ENCODE data around the gene RPL22L1. TPM values are rescaled to one million over a fixed set of nuclear protein-coding genes. Genes with fewer than 3 reads are reported as not detected.

RPL22L1 gene
- total RNA-seq, 4 donors from 2014 or later: 23.1 to 169 (median 97.7) TPM

DNA sequence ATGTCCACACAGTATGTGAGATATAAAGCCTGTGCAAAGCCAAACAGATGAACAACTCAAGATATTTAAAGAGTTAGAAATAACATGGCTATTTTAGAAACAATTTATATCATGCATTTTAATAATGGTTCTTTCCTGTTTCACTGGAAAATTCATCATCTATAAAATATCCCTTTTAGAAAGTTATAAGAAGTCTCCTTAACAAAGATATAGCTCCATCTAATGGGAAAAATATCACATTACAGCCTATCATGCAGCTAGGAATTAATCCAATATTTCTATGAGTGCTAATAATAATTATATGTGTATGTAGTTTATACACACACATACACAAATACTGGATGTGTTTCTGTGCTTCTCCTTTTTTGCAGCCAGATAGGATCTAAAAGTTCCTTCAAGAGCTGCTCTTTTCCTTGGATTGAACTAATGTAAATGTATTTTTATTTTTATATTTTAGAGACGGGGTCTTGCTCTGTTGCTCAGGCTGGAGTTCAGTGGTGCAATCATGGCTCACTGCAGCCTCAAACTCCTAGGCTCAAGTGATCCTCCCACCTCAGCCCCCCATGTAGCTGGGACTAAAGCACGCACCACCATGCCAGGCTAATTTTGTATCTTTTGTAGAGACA, 21.6 kb downstream of the RPL22L1 start:
- H3K27ac ChIP-seq: no peak overlapping the region
- DNase-seq (ENCODE audit: low spot score in 2 of 2): no peak
- no peaks in the 10 kb centered on the region for H3K27me3 ChIP-seq
- no peaks in the 10 kb centered on the region for H3K4me1 ChIP-seq
- TF ChIP-seq EP300 (IDR thresholded peaks at IDR 0.05): no peak
- TF ChIP-seq POLR2A (IDR thresholded peaks at IDR 0.05): no peak
- TF ChIP-seq, protein P1, sequence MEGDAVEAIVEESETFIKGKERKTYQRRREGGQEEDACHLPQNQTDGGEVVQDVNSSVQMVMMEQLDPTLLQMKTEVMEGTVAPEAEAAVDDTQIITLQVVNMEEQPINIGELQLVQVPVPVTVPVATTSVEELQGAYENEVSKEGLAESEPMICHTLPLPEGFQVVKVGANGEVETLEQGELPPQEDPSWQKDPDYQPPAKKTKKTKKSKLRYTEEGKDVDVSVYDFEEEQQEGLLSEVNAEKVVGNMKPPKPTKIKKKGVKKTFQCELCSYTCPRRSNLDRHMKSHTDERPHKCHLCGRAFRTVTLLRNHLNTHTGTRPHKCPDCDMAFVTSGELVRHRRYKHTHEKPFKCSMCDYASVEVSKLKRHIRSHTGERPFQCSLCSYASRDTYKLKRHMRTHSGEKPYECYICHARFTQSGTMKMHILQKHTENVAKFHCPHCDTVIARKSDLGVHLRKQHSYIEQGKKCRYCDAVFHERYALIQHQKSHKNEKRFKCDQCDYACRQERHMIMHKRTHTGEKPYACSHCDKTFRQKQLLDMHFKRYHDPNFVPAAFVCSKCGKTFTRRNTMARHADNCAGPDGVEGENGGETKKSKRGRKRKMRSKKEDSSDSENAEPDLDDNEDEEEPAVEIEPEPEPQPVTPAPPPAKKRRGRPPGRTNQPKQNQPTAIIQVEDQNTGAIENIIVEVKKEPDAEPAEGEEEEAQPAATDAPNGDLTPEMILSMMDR (IDR thresholded peaks at IDR 0.05): peak in 1 of 2 donors; percentile 19
- no peak for TF ChIP-seq POLR2AphosphoS5 (IDR thresholded peaks at IDR 0.05)
- no peaks in the 10 kb centered on the region for H3K9me3 ChIP-seq
- 91% methylated on average over 2 of the region's 2 CpGs for WGBS
- H3K36me3 ChIP-seq: no peaks in the 10 kb centered on the region
- H3K4me3 ChIP-seq: no peak overlapping the region

DNA sequence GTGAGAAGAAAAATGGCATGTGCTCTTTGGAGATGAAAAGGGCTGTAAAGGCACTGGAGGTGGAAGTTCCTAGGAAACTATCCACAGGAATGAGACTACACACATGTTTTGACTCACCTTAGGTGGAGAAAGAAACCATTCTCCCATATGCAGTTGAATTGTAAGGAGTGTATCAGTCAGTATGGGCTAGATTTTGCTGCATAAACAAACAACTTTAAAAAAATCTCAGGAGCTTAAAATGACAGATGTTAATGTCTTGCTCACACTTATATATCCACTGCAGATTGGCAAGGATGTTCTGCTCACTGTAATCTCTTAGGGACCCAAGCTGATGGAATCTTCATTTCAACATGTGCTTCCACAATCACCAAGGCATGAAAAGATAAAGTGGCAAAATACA, 25.6 kb downstream of the RPL22L1 start:
- Histone ChIP-seq H3K9me3 (no peaks in the 10 kb centered on the region), H3K27me3 (no peaks in the 10 kb centered on the region), H3K27ac (no peak overlapping the region), H3K4me3 (no peak overlapping the region), H3K4me1 (no peaks in the 10 kb centered on the region), H3K36me3 (no peaks in the 10 kb centered on the region)
- no peak for DNase-seq (ENCODE audit: low spot score in 2 of 2)
- TF ChIP-seq POLR2A (IDR thresholded peaks at IDR 0.05): no peak
- TF ChIP-seq EP300 (IDR thresholded peaks at IDR 0.05): no peak

DNA sequence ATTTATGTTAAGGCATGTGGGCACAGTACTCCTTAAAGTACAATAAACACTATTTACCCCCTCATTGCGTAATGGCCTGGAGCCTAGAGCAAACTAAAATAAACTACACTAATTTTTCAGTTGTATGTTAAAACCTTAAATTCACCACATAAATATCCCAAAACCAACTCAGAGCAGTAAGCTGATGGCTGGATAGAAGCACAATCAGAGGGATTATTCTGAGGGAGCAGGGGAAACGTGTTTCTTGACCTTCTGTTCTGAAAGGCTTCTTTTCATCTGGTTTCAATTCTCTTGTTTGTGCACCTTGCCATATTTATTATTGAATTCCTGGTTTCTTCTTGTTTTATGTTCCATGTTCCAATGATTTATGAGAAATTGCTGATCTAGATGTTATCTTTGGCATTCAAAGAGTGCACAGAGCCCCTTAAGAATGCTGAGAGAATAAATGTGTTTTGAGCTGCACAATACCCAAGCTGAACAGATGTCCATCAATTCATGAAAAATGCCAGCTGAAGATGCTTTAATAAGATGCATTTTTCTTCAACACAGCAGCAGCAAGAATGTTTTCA, 29.6 kb downstream of the RPL22L1 start:
- no peaks in the 10 kb centered on the region for H3K4me1 ChIP-seq
- 63% methylated on average over 2 of the region's 2 CpGs for WGBS
- TF ChIP-seq, protein P1 (IDR thresholded peaks at IDR 0.05): no peak
- no peak for TF ChIP-seq EP300 (IDR thresholded peaks at IDR 0.05)
- no peak for TF ChIP-seq POLR2AphosphoS5 (IDR thresholded peaks at IDR 0.05)
- TF ChIP-seq POLR2A (IDR thresholded peaks at IDR 0.05): no peak
- H3K9me3 ChIP-seq: no peaks in the 10 kb centered on the region
- no peak overlapping the region for H3K27ac ChIP-seq
- no peak overlapping the region for H3K4me3 ChIP-seq
- no peak for DNase-seq (ENCODE audit: low spot score in 2 of 2)
- no peaks in the 10 kb centered on the region for H3K27me3 ChIP-seq
- H3K36me3 ChIP-seq: no peaks in the 10 kb centered on the region

DNA sequence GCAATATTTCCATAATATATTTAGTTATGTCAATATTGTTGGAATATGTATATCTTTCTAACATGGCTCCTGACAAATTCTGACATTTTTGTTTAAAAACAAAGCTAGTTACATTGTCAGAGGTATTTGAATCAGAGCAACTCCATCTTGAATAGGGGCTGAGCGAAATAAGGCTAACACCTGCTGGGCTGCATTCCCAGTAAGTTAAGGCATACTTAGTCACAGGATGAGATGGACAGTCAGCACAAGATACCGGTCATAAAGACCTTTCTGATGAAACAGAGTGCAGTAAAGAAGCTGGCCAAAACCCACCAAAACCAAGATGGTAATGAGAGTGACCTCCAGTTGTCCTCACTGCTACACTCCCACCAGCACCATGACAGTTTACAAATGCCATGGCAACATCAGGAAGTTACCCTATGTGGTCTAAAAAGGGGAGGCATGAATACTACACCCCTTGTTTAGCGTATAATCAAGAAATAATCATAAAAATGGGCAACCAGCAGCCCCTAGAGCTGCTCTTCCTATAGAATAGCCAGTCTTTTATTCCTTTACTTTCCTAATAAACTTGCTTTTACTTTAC, 30.4 kb downstream of the RPL22L1 start:
- no peak for TF ChIP-seq POLR2AphosphoS5 (IDR thresholded peaks at IDR 0.05)
- no peak for TF ChIP-seq EP300 (IDR thresholded peaks at IDR 0.05)
- TF ChIP-seq, protein P1 (IDR thresholded peaks at IDR 0.05): no peak
- TF ChIP-seq POLR2A (IDR thresholded peaks at IDR 0.05): no peak
- Histone ChIP-seq H3K4me1 (no peaks in the 10 kb centered on the region), H3K27ac (no peak overlapping the region), H3K36me3 (no peaks in the 10 kb centered on the region), H3K9me3 (no peaks in the 10 kb centered on the region), H3K27me3 (no peaks in the 10 kb centered on the region), H3K4me3 (no peak overlapping the region)
- WGBS: 79% methylated on average over 3 of the region's 3 CpGs
- no peak for DNase-seq (ENCODE audit: low spot score in 2 of 2)

DNA sequence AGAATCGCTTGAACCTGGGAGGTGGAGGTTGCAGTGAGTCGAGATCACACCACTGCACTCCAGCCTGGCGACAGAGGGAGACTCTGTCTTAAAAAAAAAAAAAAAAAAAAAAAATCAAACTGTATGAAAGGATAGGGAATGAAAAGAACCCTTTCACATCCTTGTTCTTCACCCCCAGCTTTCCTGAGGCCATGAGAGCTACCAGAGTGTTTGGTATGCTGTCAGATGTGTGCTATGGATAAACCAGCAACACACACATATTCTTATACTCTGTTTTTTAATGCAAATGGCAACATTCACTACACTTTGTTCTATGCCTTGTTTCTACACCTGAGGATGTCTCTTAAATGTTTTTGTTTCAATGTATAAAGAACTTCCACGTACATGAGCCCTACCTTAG, 33.5 kb downstream of the RPL22L1 start:
- no peaks in the 10 kb centered on the region for H3K9me3 ChIP-seq
- H3K4me1 ChIP-seq: no peaks in the 10 kb centered on the region
- WGBS: 86% methylated on average over 4 of the region's 4 CpGs
- no peak overlapping the region for H3K27ac ChIP-seq
- no peaks in the 10 kb centered on the region for H3K27me3 ChIP-seq
- no peak overlapping the region for H3K4me3 ChIP-seq
- TF ChIP-seq POLR2AphosphoS5 (IDR thresholded peaks at IDR 0.05): no peak
- TF ChIP-seq, protein P1 (IDR thresholded peaks at IDR 0.05): no peak
- TF ChIP-seq EP300 (IDR thresholded peaks at IDR 0.05): no peak
- TF ChIP-seq POLR2A (IDR thresholded peaks at IDR 0.05): no peak
- DNase-seq (ENCODE audit: low spot score in 2 of 2): no peak
- no peaks in the 10 kb centered on the region for H3K36me3 ChIP-seq

Data from suprapubic skin (tissue), 4 donors.